NCI-H446 treated with DMSO at 0.1 percent for 48 hours (cell line): ENCODE results near the gene SPINT2.
"Not testable (repeated sequence)": the region's sequence is repeated elsewhere in the genome, so short reads cannot be mapped to it uniquely, and the experiment has no call there.

Experiments
- DNase-seq: peaks from one replicate; lab custom pipeline; 2025; lab: John Stamatoyannopoulos, UW

Gene SPINT2

GRCh38 chr19:38239816-38240215, 24.6 kb upstream of the SPINT2 start:
- no peak for DNase-seq

DNA sequence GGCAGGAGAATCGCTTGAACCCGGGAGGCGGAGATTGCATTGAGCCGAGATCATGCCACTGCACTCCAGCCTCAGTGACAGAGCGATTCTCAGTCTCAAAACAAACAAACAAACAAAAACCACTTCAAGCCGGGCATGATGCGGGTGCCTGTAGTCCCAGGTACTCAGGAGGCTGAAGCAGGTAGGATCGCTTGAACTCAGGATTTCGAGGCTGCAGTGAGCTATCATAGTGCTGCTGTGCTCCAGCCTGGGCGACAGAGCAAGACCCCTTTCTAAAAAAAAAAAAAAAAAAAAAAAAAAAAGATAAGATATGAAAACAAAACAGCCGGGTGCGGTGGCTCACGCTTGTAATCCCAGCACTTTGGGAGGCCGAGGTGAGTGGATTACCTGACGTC, 21.1 kb upstream of the SPINT2 start:
- no peak for DNase-seq

DNA sequence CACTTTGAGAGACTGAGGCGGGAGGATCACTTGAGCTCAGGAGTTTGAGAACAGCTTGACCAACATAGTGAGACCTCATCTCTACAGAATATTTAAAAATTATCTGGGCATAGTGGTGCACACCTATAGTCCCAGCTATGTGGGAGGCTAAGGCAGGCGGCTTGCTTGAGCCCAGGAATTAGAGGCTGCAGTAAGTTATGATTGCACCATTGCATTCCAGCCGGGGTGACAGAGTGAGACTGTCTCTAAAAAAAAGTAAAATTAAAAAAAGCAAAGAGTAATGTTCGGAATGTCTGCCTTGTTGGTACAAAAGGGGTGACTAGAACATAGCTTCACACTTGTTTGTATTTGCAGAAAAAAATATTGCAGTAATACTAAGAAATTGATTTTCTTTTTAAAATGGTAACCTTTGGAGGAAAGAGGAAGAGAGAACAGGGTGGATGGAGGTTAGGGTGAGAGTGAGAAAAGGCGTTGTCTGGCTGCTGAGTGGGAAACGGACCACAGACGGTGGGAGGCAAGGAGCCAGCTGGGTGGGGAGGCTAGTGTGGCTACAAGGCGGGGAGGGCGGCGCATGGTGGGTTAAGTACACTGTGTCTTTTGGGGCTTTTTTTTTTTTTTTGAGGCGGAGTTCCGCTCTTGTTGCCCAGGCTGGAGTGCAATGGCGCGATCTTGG, 18.4 kb upstream of the SPINT2 start:
- DNase-seq = no peak

DNA sequence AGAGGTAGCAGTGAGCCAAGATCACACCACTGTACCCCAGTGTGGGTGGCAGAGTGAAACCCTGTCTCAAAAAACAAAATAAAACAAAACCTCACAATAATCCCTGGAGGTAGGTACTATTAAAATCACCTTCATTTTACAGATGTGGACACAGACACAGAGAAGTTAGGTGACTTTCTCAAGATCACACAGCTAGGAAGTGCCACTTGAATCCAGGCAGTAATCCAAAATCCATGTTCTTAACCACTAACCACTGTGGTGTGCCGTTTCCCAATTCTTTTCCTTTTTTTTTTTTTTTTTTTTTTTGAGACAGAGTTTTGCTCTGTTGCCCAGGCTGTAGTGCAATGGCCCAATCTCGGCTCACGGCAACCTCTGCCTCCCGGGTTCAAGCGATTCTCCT, 17.2 kb upstream of the SPINT2 start:
- no peak for DNase-seq

DNA sequence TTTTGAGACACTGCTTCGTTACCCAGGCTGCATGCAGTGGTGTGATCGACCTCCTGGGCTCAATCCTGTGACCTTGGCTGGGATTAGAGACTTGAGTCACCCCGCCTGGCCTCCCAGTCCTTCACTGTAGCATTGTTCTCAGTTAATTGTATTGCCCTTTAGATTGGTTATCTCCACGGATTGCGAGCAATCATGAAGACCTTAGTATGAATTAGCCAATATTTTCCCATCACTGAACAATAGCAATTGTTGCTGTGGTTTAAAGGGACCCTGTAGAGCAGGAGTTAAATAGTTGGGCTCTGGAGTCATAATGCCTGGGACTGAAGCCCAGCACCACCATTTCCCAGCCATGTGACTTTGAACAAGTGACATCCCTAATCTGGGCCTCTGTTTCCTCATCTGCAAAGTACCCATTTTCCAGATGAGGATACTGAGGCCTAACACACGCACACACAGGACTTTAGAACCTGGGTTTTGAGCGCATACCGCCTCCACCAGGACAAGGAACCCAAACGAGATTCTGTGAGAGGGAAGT, 16.6 kb upstream of the SPINT2 start:
- DNase-seq = no peak

- DNase-seq = no peak
Measured at GRCh38 chr19:38248421-38248820, 16.0 kb upstream of the SPINT2 start.

DNA sequence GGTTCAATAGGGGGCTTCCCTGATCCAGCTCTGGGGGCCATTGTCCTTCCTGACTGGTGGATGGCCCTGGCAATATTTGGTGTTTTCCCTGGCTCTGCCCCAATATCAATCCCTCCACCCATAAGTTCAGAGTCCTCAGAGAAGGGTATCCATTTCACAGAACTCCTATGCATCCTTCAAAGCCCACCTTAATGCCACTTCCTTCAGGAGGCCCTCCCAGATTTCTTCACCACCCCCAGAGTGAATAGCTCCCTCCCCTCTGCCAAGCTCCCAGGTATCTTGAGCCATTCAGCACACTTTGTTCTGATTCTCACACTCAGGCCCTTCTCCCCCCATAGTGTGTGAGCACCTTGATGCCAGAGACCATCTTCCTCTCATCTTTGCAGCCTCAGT, 13.9 kb upstream of the SPINT2 start:
- DNase-seq = no peak

- DNase-seq = peak; percentile 37
Measured at GRCh38 chr19:38250821-38251563, 13.4 kb upstream of the SPINT2 start.

GRCh38 chr19:38251564-38252051, 12.8 kb upstream of the SPINT2 start:
- no peak for DNase-seq

GRCh38 chr19:38252385-38252784, 12.0 kb upstream of the SPINT2 start:
- no peak for DNase-seq

GRCh38 chr19:38252941-38253691, 11.3 kb upstream of the SPINT2 start:
- peak; percentile 87 for DNase-seq

DNA sequence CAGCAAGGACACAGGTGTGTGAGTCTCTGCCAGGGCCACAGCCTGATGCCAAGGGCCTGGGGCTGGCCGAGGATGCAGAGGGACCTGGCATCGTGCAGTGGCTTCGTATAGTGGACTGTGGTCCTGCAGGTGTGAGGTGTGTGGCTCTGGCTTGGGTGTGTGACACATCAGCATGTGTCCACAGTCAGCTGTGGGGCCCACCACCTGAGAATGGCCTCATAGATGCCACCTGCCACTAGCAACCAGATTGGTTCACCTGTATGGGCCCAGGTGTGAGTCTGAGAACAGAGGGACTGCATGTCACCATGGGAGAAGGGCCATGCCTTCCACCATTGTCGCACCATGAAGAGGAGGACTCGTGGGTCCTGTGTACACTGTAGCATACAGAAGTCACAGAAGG, 10.6 kb upstream of the SPINT2 start:
- DNase-seq = no peak

DNA sequence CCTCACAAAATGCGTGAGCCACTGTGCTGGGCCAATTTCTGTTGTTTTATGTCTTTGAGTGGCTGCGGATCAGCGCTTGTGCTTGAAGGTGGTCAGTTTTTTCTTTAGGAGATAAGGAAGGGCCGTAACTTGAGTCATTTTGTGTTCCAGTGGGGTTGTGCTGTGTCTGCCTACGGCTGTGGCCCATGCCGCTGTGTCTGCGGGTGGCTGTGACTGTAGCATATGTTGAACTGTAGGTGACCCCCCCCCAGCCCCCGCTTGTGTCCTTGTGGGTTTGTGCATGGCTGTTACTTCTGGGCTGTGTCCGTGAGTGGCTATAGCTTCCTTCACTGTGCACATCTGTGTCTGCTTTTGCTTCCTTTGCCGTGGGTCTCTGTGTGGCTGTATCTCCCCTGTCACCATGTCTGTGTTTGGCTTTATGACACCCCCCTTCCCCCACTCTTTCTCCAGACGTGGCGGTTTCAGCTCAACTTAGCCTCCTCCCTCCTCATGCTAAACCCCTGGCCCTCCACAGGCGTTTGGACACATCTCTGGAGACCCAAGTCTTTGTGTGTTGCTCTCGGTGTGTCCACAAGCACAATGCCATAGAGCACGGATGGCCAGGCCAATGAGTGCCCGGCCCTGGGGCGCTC, 8.9 kb upstream of the SPINT2 start:
- DNase-seq = no peak

DNA sequence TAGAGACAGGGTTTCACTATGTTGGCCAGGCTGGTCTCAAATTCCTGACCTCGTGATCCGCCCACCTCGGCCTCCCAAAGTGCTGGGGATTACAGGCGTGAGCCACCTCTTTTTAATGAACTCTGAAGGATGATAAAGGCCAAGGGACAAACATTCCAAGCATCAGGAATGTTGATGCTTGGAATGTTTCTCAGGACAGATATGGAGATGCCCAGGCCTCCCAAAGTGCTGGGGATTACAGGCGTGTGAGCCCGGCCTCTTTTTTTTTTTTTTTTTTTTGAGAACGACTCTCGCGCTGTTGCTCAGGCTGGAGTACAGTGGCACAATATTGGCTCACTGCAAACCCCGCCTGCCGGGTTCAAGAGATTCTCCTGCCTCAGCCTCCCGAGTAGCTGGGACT, 2.4 kb upstream of the SPINT2 start:
- DNase-seq = not testable (repeated sequence)

- no peak for DNase-seq
Measured at GRCh38 chr19:38262585-38263268, 1.6 kb upstream of the SPINT2 start.

DNA sequence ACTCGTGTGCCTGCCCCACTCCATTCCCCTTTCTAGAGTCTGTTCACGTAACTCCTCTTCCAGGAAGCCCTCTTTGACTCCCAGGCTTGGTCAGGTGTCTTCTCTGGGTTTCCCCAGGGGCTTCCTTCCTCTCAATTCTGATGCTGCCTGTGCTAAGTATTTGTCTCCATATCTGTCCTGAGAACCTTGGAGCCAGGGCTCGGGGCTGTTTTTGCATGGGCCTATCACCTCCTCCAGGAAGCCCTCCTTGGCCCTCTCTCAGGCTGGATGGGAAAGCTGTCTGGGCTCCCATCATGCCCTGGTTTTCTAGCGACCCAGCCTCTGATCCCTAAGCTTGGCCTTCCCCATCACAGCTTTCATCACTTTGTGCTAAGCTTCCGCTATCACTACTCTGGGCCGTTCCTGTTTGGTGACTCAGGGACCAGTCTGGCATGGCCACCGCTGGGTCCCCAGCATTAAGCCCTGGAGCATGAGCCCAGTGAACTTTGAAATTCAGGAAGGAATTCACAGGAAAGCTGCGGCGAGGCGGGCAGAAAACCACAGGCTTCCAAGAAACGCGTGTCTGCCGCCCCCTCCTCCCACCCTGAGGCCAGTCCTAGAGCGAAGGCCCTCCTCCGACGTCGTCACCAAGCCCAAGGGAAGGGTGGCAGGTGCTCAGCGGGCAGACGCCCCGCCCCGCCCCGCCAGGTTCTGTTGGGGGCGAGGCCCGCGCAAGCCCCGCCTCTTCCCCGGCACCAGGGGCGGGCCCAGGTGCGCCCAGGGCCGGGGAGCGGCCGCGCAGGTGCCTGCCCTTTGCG, 486 bp upstream of the SPINT2 start:
- DNase-seq = no peak

DNA sequence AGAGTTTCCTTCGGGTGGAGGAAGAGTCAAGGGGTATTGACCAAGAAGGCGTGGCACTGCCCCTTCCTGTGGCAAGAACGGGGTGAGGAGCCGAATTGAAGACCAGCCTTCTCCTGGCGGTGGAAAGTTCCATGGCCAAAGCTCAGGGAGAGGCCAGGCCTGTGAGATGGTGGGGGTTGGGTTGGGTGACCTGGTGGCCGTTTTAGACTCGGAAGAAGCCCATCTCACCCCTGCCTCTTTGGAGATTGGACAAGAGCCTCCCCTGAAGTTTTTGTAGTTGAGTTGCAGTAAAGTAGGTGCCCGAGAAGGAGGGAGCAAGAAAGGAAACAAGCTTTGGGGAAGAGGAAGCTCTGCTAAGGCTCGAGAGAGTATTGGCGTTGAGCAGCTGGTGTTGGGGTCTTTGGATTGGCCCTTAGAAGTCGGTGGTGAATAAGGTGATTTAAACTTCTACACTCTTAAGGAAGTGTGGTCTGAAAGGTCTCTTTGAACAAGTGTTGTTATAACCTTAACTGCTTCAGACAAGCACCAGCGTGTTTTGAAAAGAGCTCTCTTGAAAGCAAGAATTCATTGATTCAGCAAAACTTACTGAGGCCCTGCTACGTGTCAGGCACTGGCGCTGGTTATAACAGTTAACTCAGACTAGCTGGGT, 964 bp downstream of the SPINT2 start:
- DNase-seq = no peak

DNA sequence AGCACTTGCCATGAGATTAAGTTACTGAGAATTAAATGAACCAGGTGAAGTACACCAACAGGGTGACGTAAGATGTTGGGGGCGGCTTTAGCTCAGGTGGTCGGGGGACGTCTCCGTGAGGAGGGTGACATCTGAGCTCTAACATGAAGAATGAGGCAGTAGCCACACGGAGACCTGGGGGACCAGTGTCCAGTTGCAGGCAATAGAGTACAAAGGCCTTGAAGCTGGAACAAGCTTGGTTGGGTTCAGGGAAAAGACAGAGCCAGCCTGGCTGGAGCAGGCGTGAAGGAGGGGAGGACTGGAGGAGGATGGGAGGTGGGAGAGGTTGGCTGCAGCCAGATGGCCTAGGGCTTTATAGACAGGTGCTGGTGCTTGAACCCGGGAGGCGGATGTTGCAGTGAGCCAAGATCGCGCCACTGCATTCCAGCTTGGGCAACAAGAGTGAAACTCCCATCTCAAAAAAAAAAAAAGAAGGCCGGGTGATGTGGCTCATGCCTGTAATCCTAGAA, 1.6 kb downstream of the SPINT2 start:
- no peak for DNase-seq

- DNase-seq = no peak
Measured at GRCh38 chr19:38266981-38267597, 2.7 kb downstream of the SPINT2 start.
